ENCODE measurements around the gene RARG.

RARG gene

DNA sequence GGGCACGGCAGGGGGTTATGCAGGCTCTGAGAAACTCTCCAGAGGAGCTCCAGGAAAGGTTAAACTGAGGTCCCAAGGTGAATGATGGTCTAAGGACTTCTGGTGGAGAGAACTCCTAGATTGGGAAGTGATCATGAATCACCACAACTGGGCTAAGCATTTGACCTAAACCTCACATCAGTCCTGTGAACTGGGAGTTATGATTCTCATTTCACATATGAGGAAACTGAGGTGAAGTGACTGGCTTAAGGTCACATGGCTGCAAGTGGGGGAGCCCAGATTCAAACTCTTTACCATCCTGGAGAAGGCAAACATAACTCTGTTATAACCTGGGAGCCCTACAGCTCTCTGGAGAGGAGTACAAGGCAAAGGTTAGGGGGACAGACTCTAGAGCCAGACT lies 4.2 kb downstream of the RARG start:
- Mint-ChIP-seq H3K4me1 (peaks cover 53% of the 10 kb centered on the region), H3K27me3 (ENCODE audit: low read depth) (peaks cover 10% of the 10 kb centered on the region), H3K9me3 (no peaks in the 10 kb centered on the region), H3K36me3 (ENCODE audit: low read depth) (peaks cover 4% of the 10 kb centered on the region), H3K4me3 (no peak overlapping the region), H3K27ac (peak overlapping the region in 1 of 3 experiments; percentile 30)
- TF ChIP-seq, protein P1, sequence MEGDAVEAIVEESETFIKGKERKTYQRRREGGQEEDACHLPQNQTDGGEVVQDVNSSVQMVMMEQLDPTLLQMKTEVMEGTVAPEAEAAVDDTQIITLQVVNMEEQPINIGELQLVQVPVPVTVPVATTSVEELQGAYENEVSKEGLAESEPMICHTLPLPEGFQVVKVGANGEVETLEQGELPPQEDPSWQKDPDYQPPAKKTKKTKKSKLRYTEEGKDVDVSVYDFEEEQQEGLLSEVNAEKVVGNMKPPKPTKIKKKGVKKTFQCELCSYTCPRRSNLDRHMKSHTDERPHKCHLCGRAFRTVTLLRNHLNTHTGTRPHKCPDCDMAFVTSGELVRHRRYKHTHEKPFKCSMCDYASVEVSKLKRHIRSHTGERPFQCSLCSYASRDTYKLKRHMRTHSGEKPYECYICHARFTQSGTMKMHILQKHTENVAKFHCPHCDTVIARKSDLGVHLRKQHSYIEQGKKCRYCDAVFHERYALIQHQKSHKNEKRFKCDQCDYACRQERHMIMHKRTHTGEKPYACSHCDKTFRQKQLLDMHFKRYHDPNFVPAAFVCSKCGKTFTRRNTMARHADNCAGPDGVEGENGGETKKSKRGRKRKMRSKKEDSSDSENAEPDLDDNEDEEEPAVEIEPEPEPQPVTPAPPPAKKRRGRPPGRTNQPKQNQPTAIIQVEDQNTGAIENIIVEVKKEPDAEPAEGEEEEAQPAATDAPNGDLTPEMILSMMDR (IDR thresholded peaks at IDR 0.05; ENCODE audit: unreplicated experiment in 3 of 3) = no peak

DNA sequence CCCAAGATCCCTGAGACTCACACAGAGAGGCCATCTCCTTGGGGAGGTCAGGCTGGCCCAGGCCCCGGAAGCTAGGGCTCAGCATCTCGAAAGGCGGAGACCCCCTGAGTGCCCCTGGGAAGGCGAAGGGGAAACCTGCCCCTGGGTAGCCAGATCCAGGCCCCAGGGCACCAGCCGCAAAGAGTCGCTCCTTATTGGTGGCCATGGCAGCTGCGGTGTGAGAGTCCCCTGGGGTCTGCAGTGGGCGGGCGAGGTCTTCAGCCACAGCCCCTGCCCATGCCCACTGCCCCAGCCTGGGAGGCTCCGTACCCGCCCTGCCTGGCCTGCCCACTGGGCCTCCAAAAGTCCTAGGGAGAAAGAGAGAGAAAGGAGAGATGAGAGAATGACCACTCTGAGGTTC lies 4.7 kb downstream of the RARG start:
- Mint-ChIP-seq H3K9me3 (no peaks in the 10 kb centered on the region), H3K27ac (peak overlapping the region; percentile 31 to 77 (median 41)), H3K27me3 (ENCODE audit: low read depth) (peaks cover 8% of the 10 kb centered on the region), H3K4me3 (no peak overlapping the region), H3K4me1 (peaks cover 53% of the 10 kb centered on the region), H3K36me3 (ENCODE audit: low read depth) (peaks cover 4% of the 10 kb centered on the region)
- TF ChIP-seq, protein P1 (IDR thresholded peaks at IDR 0.05; ENCODE audit: unreplicated experiment in 3 of 3) = no peak

DNA sequence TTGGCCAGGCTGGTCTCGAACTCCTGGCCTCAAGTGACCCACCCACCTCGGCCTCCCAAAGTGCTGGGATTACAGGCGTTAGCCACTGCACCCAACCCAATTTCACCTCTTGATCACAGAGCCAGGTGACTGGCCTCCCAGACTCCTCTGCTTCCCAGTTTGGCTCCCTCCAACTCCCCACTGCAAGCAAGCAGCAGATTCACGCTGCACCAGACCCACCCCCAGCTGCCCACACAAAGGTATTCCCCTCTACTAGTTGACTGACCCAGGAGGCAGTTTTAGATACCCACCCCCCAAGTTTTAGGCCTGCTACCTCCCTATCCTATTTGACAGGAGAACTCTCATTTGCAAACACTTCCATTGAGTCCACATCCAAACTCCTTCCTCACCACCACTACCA lies 5.2 kb downstream of the RARG start:
- H3K4me1 Mint-ChIP-seq = peaks cover 58% of the 10 kb centered on the region
- H3K27ac Mint-ChIP-seq = peak overlapping the region; percentile 31 to 77 (median 41)
- no peak overlapping the region for H3K4me3 Mint-ChIP-seq
- TF ChIP-seq, protein P1 (IDR thresholded peaks at IDR 0.05; ENCODE audit: unreplicated experiment in 3 of 3) = no peak
- peaks cover 4% of the 10 kb centered on the region for H3K36me3 Mint-ChIP-seq (ENCODE audit: low read depth)
- peaks cover 8% of the 10 kb centered on the region for H3K27me3 Mint-ChIP-seq (ENCODE audit: low read depth)
- no peaks in the 10 kb centered on the region for H3K9me3 Mint-ChIP-seq

DNA sequence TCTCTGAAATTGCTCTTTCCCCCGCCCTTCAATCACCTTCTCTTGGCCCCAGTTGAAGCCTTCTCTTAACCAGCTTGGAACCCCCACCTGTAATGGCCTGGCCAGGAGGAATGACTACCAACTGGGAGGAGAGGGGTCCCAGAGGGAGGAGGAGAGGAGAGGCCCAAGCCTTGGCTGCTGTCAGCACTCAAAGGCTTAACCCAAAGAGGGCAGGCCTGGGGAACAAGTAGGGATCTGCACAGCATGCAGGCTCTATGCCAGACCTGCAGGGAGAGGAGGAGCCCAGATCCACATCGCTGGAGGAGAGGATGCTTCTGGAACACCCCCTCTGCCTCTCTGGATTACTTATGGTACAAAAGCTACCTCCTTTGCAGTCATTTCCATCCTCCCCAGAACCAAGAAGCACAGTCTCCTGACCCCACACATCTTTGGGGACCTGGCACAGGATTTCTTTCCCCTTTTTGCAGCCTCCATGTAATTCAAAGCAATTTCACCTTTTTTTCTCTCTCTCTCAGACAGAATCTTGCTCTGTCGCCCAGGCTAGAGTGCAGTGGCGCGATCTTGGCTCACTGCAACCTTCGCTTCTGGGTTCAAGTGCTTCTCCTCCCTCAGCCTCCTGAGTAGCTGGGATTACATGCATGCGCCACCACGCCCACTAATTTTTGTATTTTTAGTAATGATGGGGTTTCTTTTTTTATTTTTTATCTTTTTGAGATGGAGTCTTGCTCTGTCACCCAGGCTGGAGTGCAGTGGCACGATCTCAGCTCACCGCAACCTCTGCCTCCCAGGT lies 6.2 kb downstream of the RARG start:
- H3K36me3 Mint-ChIP-seq (ENCODE audit: low read depth) = peaks cover 4% of the 10 kb centered on the region
- peaks cover 51% of the 10 kb centered on the region for H3K4me1 Mint-ChIP-seq
- H3K9me3 Mint-ChIP-seq = no peaks in the 10 kb centered on the region
- TF ChIP-seq, protein P1 (IDR thresholded peaks at IDR 0.05; ENCODE audit: unreplicated experiment in 3 of 3) = no peak
- peaks cover 8% of the 10 kb centered on the region for H3K27me3 Mint-ChIP-seq (ENCODE audit: low read depth)
- H3K27ac Mint-ChIP-seq = peak overlapping the region; percentile 87 to 98 (median 97)
- peak overlapping the region; percentile 61 to 82 (median 68) for H3K4me3 Mint-ChIP-seq

DNA sequence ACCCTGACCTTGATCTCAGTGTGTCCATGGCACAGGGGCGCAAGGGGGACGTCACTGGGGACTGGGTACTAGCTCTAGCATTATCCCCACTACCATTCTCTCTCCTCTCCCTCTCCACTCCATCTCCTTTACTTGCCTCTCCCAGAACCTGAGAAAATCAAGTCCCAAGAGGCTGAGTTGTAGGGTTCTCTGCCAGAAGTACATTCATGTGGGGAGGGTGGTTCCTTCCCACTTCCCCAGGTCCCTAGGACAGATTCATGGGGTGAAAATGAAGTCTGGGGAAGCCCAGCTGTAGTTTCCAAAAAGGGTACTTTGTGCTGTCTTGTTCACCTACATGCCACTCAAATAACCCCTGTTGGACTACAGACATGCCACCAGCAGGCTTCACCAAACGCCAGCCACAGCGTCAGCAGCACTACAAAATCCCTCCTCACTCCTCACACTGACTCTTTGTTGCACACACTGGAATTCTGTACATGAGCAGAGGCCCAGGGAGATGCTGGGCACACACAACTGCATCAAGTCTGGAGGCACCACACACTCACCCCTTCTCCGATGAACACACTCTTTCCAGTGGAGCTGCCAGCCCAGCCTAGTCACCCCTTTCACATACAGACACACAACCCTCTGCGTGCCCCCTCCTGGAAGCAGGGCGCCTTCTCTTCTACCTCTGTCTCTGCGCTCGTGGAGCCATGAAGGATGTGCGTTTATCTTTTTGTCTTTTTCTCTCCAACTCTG lies 6.9 kb downstream of the RARG start:
- TF ChIP-seq, protein P1 (IDR thresholded peaks at IDR 0.05; ENCODE audit: unreplicated experiment in 3 of 3) = no peak
- H3K27me3 Mint-ChIP-seq (ENCODE audit: low read depth) = peaks cover 8% of the 10 kb centered on the region
- H3K4me3 Mint-ChIP-seq = peak overlapping the region; percentile 61 to 82 (median 68)
- peaks cover 4% of the 10 kb centered on the region for H3K36me3 Mint-ChIP-seq (ENCODE audit: low read depth)
- H3K4me1 Mint-ChIP-seq = peaks cover 50% of the 10 kb centered on the region
- no peaks in the 10 kb centered on the region for H3K9me3 Mint-ChIP-seq
- peak overlapping the region; percentile 87 to 98 (median 97) for H3K27ac Mint-ChIP-seq
